ENCODE data around the gene CCDC32.

The CCDC32 gene

DNA sequence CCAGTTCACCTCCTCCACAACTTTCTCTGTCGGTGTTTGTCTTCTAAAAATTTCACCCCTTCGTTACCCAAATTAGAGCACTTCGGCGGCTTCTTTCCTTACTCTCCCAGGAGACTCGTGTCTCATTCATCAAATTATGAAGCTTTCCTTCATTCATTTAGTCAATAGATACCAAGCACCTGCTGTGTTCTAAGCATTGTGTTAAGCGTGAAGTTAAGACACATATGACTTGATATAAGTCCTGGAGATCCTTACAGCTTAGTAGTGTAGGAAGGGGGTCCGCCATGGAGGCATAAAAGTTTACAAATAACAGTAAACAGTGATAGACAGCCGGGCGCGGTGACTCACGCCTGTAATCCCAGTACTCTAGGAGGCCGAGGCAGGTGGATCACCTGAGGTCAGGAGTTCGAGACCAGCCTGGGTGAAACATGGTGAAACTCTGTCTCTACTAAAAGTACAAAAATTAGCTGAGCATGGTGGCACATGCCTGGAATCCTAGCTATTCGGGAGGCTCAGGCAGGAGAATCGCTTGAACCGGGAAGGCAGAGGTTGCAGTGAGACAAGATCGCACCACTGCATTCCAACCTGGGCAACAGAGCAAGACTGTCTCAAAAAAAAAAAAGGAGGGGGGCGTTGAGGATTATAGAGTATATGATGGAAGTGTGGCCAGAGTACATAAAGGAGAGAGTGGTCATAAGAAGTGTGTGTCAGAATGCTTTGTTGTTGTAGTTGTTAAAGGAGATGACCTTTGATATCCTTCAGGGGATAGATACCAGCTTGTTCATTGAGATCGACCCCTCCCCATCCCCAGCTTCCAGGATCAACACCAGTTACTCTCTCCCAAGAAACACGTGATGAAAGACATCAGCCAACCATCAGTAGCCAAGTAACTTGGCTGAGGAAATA lies 744 bp upstream of the CCDC32 start:
- TF ChIP-seq, protein P1, sequence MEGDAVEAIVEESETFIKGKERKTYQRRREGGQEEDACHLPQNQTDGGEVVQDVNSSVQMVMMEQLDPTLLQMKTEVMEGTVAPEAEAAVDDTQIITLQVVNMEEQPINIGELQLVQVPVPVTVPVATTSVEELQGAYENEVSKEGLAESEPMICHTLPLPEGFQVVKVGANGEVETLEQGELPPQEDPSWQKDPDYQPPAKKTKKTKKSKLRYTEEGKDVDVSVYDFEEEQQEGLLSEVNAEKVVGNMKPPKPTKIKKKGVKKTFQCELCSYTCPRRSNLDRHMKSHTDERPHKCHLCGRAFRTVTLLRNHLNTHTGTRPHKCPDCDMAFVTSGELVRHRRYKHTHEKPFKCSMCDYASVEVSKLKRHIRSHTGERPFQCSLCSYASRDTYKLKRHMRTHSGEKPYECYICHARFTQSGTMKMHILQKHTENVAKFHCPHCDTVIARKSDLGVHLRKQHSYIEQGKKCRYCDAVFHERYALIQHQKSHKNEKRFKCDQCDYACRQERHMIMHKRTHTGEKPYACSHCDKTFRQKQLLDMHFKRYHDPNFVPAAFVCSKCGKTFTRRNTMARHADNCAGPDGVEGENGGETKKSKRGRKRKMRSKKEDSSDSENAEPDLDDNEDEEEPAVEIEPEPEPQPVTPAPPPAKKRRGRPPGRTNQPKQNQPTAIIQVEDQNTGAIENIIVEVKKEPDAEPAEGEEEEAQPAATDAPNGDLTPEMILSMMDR (conservative IDR thresholded peaks at IDR 0.05): no peak
- H3K27ac ChIP-seq: peak overlapping the region; percentile 76

DNA sequence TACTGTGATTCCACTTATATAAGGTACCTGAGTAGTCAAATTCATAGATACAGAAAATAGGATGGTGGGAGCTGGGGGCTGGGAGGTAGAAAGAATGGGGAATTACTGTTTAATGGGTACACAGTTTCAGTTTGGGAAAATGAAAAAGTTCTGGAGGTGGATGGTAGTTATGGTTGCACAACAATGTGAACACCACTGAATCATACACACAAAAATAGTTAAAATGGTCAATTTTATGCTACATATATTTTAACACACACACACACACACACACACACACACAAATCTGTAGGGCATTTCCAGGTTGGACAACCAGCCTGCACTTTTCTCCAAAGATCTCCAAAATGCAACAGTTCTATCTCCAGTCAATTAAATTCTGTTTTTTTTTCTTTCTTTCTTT lies 1.4 kb downstream of the CCDC32 start:
- H3K27ac ChIP-seq: no peak overlapping the region
- TF ChIP-seq, protein P1 (conservative IDR thresholded peaks at IDR 0.05): no peak

DNA sequence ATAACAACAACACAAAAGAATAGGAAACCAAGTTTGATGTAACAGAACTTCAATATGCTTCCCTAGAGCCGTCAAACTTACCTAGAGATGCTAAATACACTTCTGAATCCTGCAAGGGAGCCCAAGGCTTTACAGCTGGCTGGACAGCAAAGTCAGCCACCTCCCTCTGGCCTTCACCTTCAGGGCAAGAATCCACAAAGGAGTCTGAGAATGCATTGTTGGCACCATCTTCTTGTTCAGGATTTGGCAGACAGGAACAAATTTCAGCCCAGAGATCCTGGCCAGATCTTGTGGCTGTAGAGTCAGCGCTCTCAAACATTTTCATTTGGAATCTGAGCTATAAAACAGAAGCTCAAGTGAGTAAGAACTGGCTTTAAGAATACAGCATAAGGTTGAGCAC lies 2.2 kb downstream of the CCDC32 start:
- no peak overlapping the region for H3K27ac ChIP-seq
- TF ChIP-seq, protein P1 (conservative IDR thresholded peaks at IDR 0.05): no peak

GRCh38 chr15:40558952-40559742 lies 5.7 kb downstream of the CCDC32 start:
- no peak overlapping the region for H3K27ac ChIP-seq
- TF ChIP-seq, protein P1 (conservative IDR thresholded peaks at IDR 0.05): no peak

DNA sequence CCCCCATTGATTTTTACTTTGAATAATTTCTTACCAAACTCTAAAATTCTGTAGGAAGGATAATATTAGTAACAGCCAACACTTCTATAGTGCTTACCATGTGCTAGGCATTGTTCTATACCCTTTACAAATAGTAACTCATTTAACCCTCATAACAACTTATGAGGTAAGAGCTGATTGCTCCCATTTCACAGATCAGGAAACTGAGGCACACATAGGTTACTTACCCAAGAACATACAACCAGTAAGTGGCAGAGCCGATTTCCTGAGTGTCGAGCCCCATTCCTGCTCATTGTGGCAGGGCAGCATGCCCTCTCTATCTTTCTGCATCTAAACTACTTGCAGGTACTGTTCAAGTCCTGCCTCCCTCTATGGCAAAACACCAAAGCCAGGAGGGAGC lies 9.0 kb downstream of the CCDC32 start:
- TF ChIP-seq, protein P1 (conservative IDR thresholded peaks at IDR 0.05): no peak
- H3K27ac ChIP-seq: no peak overlapping the region

DNA sequence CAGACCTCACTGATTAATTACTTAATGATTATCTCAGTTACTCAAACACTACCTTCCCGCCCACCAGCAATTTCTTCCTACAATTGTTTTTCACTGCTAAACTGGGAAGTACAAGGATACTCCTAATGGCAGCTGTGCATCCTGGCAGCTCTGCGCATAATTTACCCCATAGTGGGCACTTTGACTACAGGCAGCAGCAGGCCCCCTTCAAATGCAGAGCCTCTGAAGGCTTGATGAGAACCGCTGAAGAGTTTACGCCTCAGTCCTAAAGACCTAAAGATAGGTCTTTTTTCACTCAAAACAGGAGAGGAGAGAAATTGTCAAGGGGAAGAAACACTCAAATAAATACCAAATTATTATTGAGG lies 10.7 kb downstream of the CCDC32 start:
- TF ChIP-seq, protein P1 (conservative IDR thresholded peaks at IDR 0.05): no peak
- H3K27ac ChIP-seq: no peak overlapping the region

GRCh38 chr15:40550341-40551037 lies 14.4 kb downstream of the CCDC32 start:
- TF ChIP-seq, protein P1 (conservative IDR thresholded peaks at IDR 0.05): no peak
- H3K27ac ChIP-seq: 0 out of 2 replicates have a peak overlapping the region, but pooled peaks have one; percentile 18
